Prostate gland (tissue), 2 donors: ENCODE measurements around the gene SLC38A10.

Experiments
- CTCF ChIP-seq, 4 experiments: fragments of 200-600 bp in 2 of 4; fragments of 450-650 bp in 2 of 4; sonication (generic) in 2 of 4; IDR thresholded peaks; 1 replicate in 3 of 4; 2 replicates in 1 of 4; pipeline ENCODE4 v1.5.1; 2016 to 2019; ENCODE audit warnings: antibody characterized with exemption in 4 of 4, mild to moderate bottlenecking in 2 of 4, moderate library complexity in 2 of 4
- POLR2A ChIP-seq: fragments of 450-650 bp; IDR thresholded peaks from one replicate; pipeline ENCODE4 v1.6.1; 2016; ENCODE audit warnings: antibody characterized with exemption, mild to moderate bottlenecking

GRCh38 chr17:81325714-81326358 is 30.7 kb upstream of the SLC38A10 start:
- TF ChIP-seq POLR2A: no peak
- TF ChIP-seq CTCF (IDR thresholded peaks at IDR 0.05): no peak
